NCI-H128 (cell line): ENCODE results near the gene PGAP6.
"Not testable (repeated sequence)": the region's sequence is repeated elsewhere in the genome, so short reads cannot be mapped to it uniquely, and the experiment has no call there.

ENCODE experiments used
- DNase-seq: peaks from one replicate; lab custom pipeline; 2025; ENCODE audit not compliant: unreplicated experiment; lab: John Stamatoyannopoulos, UW

Gene PGAP6

GRCh38 chr16:331181-331814 is 50.5 kb downstream of the PGAP6 start:
- DNase-seq, result not testable (repeated sequence)

GRCh38 chr16:330741-331140 is 51.0 kb downstream of the PGAP6 start:
- no peak for DNase-seq

- DNase-seq, result no peak
These were observed 56.2 kb downstream of the PGAP6 start for GRCh38 chr16:325375-326145.

- no peak for DNase-seq
These were observed 57.1 kb downstream of the PGAP6 start for GRCh38 chr16:324451-325334.

DNA sequence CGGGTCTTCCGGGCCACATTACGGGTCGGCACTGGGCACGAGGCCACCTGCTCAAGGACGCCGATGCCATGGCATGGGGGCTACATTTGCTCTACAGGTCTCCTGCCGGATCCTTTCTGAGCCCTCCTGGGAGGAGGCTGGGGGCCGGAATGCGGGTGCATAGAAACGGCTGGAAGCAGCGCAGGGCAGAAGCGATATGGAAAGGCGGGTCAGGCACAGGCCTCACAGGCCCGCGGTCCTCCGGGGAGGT is 57.7 kb downstream of the PGAP6 start:
- no peak for DNase-seq

DNA sequence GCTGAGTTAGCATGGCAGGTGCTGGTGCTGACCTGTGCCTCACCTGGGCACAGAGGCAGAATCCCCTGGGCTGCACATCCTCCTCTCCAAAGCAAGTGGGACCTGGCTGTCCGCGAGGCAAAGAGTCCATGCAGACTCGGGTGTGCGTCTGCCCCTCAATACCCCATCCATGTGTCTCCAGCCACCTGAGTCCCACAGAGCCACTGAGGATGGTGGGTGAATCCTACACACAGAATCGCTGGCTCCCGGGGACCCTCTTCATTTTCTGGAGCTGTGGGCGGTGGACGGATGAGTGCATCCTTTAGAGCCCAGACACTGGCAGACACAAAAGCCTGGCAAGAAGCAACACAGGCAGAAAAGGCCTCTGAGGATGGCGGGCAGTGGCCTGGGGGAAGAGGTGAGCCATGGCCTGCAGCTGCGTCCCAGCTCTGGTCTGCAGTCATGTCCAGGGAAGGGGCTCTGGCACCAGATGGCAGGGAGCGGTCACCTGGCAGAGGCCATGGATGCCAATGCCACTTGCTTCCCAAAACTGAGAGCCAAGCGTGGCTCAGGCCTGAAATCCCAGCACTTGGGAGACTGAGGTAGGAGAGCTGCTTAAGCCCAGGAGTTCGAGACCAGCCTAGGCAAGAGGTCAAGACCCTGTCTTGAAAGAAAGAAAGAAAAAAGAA is 59.2 kb downstream of the PGAP6 start:
- no peak for DNase-seq

DNA sequence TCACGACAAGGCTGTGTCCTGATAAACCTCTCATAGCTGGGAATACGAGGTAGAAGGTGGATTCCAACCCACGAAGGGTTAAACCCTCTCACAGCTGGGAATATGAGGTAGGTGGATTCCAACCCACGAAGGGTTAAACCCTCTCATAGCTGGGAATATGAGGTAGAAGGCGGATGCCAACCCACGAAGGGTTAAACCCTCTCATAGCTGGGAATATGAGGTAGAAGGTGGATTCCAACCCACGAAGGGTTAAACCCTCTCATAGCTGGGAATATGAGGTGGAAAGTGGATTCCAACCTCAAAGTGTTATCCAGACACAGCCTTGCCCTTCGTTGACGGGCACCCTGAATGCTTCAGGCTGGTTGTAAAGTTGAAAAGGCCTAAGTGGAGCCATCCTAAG is 60.2 kb downstream of the PGAP6 start:
- DNase-seq, result no peak
